HepG2 (cell line): ENCODE results near the gene FDPS. TPM values are rescaled to one million over a fixed set of nuclear protein-coding genes. Genes with fewer than 3 reads are reported as not detected.

Source experiments
- ATAC-seq: fragments of 200-7000 bp; cut with Tn5 transposase; 3 replicates; pipeline ENCODE4 v1.9.1; 2020; ENCODE audit warnings: mild to moderate bottlenecking, moderate library complexity
- BruUV-seq: library from RNA; stranded (reverse); fragments of 400-500 nt; replicated peaks from 2 replicates; lab custom pipeline; 2021; lab: Mats Ljungman, UMichigan
- CTCF ChIA-PET: fragments of 300-600 bp; formaldehyde crosslinking; extraction: SDS; loops from one replicate; lab custom pipeline; 2021; ENCODE audit warnings: low total read pairs, inconsistent platforms, low intra/inter-chr PET ratio; lab: Yijun Ruan, JAX
- POLR2A ChIA-PET: fragments of 350-600 bp; sonication (Branson Sonifier 250); formaldehyde crosslinking; loops from one replicate; lab custom pipeline; 2020; ENCODE audit warnings: antibody characterized with exemption, inconsistent platforms; lab: Yijun Ruan, JAX
- DNase-seq: peaks from one replicate; pipeline ENCODE4 v3.0.0-alpha.2; 2015; ENCODE audit warnings: low spot score
- FAIRE-seq: peaks from 3 replicates; lab custom pipeline; 2011; peaks lifted over from hg19 to GRCh38; lab: Jason Lieb, UNC
- H2AFZ ChIP-seq: one replicate; pipeline ENCODE4 v1.6.1; 2011; ENCODE audit warnings: low read length, inconsistent platforms
- H3K27ac ChIP-seq: fragments of 300-600 bp; 3 replicates; pipeline ENCODE4 v1.8.0; 2011; ENCODE audit warnings: mixed run types, mild to moderate bottlenecking, mixed read lengths, low read length, inconsistent platforms; ENCODE audit not compliant: insufficient read depth; ENCODE audit errors: extremely low read length
- H3K27me3 ChIP-seq, 2 experiments: fragments of 200-600 bp in 1 of 2; 2 replicates in 1 of 2; 3 replicates in 1 of 2; pipeline versions ENCODE4 v1.6.0 to v1.8.0; 2011; ENCODE audit warnings: low read length in 2 of 2, mild to moderate bottlenecking in 2 of 2, moderate library complexity in 2 of 2, inconsistent platforms in 1 of 2; ENCODE audit not compliant: insufficient read depth in 2 of 2, control insufficient read depth in 1 of 2
- H3K36me3 ChIP-seq, 2 experiments: fragments of 200-600 bp in 1 of 2; replicated peaks in 1 of 2; 2 replicates in 1 of 2; 3 replicates in 1 of 2; pipeline versions ENCODE4 v1.5.1 to v1.8.0; 2011; ENCODE audit warnings: low read length in 2 of 2, inconsistent platforms in 1 of 2; ENCODE audit not compliant: insufficient read depth in 2 of 2, control insufficient read depth in 1 of 2
- H3K4me1 ChIP-seq: 2 replicates; pipeline ENCODE4 v1.5.1; 2012; ENCODE audit warnings: low read length, inconsistent platforms; ENCODE audit not compliant: insufficient read depth
- H3K4me2 ChIP-seq: 2 replicates; pipeline ENCODE4 v1.6.0; 2011; ENCODE audit warnings: low read depth, low read length, inconsistent platforms
- H3K4me3 ChIP-seq, 3 experiments: fragments of 200-600 bp in 1 of 3; sonication (generic), shearing (Covaris generic) in 1 of 3; replicated peaks in 1 of 3; 2 replicates each; pipeline ENCODE4 v1.5.1; 2011 to 2016; ENCODE audit warnings: low read length in 3 of 3, inconsistent platforms in 2 of 3, low read depth in 2 of 3, mild to moderate bottlenecking in 2 of 3, control low read depth in 1 of 3, mixed read lengths in 1 of 3; ENCODE audit not compliant: insufficient read depth in 1 of 3
- H3K79me2 ChIP-seq: one replicate; pipeline ENCODE4 v1.6.1; 2011; ENCODE audit warnings: low read length, inconsistent platforms; ENCODE audit not compliant: insufficient read depth
- H3K9ac ChIP-seq: 2 replicates; pipeline ENCODE4 v1.6.0; 2011; ENCODE audit warnings: mild to moderate bottlenecking, low read depth, low read length, inconsistent platforms; ENCODE audit not compliant: insufficient read depth
- H3K9me3 ChIP-seq: 2 replicates; pipeline ENCODE4 v1.5.1; 2012; ENCODE audit warnings: mild to moderate bottlenecking, low read length
- H4K20me1 ChIP-seq: 2 replicates; pipeline ENCODE4 v1.6.0; 2011; ENCODE audit warnings: inconsistent platforms, mild to moderate bottlenecking, low read length, moderate library complexity; ENCODE audit not compliant: insufficient read depth
- AGO2 ChIP-seq: fragments of 200-400 bp; formaldehyde crosslinking; optimal IDR thresholded peaks from 2 replicates; pipeline ENCODE3; 2017; ENCODE audit warnings: mild to moderate bottlenecking, low read depth, low read length, moderate library complexity
- ARID3A ChIP-seq: IDR thresholded peaks from 2 replicates; pipeline ENCODE4 v1.6.1; 2012; ENCODE audit warnings: low read depth, low read length, improper control_type of control experiment
- KDM2A ChIP-seq: sonication (generic); formaldehyde crosslinking; IDR thresholded peaks from 2 replicates; pipeline ENCODE4 v1.4.0; 2020; ENCODE audit warnings: low read depth, missing genetic modification reagents, borderline replicate concordance
- MXI1 ChIP-seq: IDR thresholded peaks from 3 replicates; pipeline ENCODE4 v1.6.1; 2012; ENCODE audit warnings: low read depth, low read length, inconsistent platforms, borderline replicate concordance
- NR3C1 ChIP-seq: sonication (generic); formaldehyde crosslinking; IDR thresholded peaks from 2 replicates; pipeline ENCODE4 v1.4.0; 2020; ENCODE audit warnings: missing genetic modification reagents
- POGK ChIP-seq: sonication (generic); formaldehyde crosslinking; conservative IDR thresholded peaks from 2 replicates; pipeline ENCODE4 v1.8.0; 2022; ENCODE audit warnings: mild to moderate bottlenecking, moderate library complexity, missing genetic modification reagents
- SNAI1 ChIP-seq: sonication (generic); formaldehyde crosslinking; IDR thresholded peaks from 2 replicates; pipeline ENCODE4 v1.5.0; 2020; ENCODE audit warnings: mild to moderate bottlenecking, missing genetic modification reagents, borderline replicate concordance
- STAG1 ChIP-seq: sonication (generic); formaldehyde crosslinking; IDR thresholded peaks from 2 replicates; pipeline ENCODE4 v1.4.0; 2020; ENCODE audit warnings: missing genetic modification reagents
- TGIF2 ChIP-seq: IDR thresholded peaks from 2 replicates; pipeline ENCODE4 v1.6.1; 2016; ENCODE audit warnings: control low read depth, missing compliant biosample characterization
- ZFP36 ChIP-seq: fragments of 150-350 bp; IDR thresholded peaks from 2 replicates; pipeline ENCODE4 v1.6.1; 2018; ENCODE audit warnings: borderline replicate concordance, low read length, low read depth; ENCODE audit not compliant: partially characterized antibody
- ZFY ChIP-seq: sonication (generic); formaldehyde crosslinking; IDR thresholded peaks from 2 replicates; pipeline ENCODE4 v1.4.0; 2020; ENCODE audit warnings: missing genetic modification reagents
- ZNF142 ChIP-seq: sonication (generic); formaldehyde crosslinking; IDR thresholded peaks from 2 replicates; pipeline ENCODE4 v1.4.0; 2020; ENCODE audit warnings: missing genetic modification reagents
- ZNF431 ChIP-seq: sonication (generic); formaldehyde crosslinking; IDR thresholded peaks from 2 replicates; pipeline ENCODE4 v1.9.0; 2022; ENCODE audit warnings: missing genetic modification reagents, low read depth, mild to moderate bottlenecking, borderline replicate concordance
- WGBS: methylation state at CpG from one replicate; pipeline ENCODE4 v1.1.6; 2017; ENCODE audit warnings: low lambda C conversion rate; 5-methylcytosine and 5-hydroxymethylcytosine counted together
- in situ Hi-C: cut with HindIII; loops from 2 replicates; pipeline ENCODE4 v1.10.0; 2017; ENCODE audit warnings: low pct_unique_long_range_greater_than_20kb; ENCODE audit not compliant: extremely low pct_ligation_motif_present
- intact Hi-C: fragments of 100-400 bp; cut with micrococcal nuclease; formaldehyde crosslinking; loops from one replicate; pipeline ENCODE4 v1.10.0; 2022; ENCODE audit not compliant: unreplicated experiment
- polyA plus RNA-seq, 8 experiments: library from polyadenylated mRNA; depleted of rRNA in 3 of 8; stranded (reverse) in 7 of 8; unstranded in 1 of 8; fragments of >200 nt; fragmentation: Illumina TruSeq in 4 of 8; extraction: Trizol in 4 of 8; gene quantifications; 2 replicates each; pipeline versions ENCODE4 v1.2.1 to v1.2.3, GENCODE V29; 2011 to 2016; ENCODE audit warnings: low read depth in 4 of 8, missing spikeins in 1 of 8, mixed read lengths in 1 of 8; ENCODE audit not compliant: insufficient read depth in 1 of 8
- total RNA-seq, 5 experiments: library from RNA; depleted of rRNA; stranded (reverse); fragments of >200 nt; fragmentation: Illumina TruSeq; extraction: Trizol; gene quantifications; 2 replicates each; pipeline ENCODE4 v1.2.3, GENCODE V29; 2016; ENCODE audit warnings: low read depth in 1 of 5

The FDPS gene
- total and polyA plus RNA-seq, 2 of the 13 experiments (the other 11 are each of a cell fraction or from before 2014, with no cell fraction given): 264 to 519 TPM

- no peak for FAIRE-seq
- POLR2A ChIA-PET: interaction anchor here (0.7 to 1.4 kb wide), 5 partner anchors 22 to 45 kb away, joined by 3 to 6 read pairs (median 3); no protein-coding TSS in a partner anchor
- no TSS peak for BruUV-seq
- H2AFZ ChIP-seq: no peak overlapping the region
- peak; percentile 36 for ATAC-seq
- peaks cover 42% of the 10 kb centered on the region for H3K4me1 ChIP-seq
- H4K20me1 ChIP-seq: no peaks in the 10 kb centered on the region
- 2% methylated on average over 16 of the region's 29 CpGs for WGBS
- CTCF ChIA-PET: interaction anchor here (2.1 to 2.4 kb wide), 2 partner anchors 30 to 46 kb away, joined by 21 to 35 read pairs; partner anchors contain the start of gene FDPS
- H3K4me2 ChIP-seq: peak overlapping the region; percentile 95
- DNase-seq: peak; percentile 51
- peak overlapping the region; percentile 38 for H3K27ac ChIP-seq
- no peaks in the 10 kb centered on the region; a peak in 1 of 5 replicates for H3K27me3 ChIP-seq
- peak overlapping the region; percentile 87 to 97 (median 95) for H3K4me3 ChIP-seq
- peak overlapping the region; percentile 68 for H3K9ac ChIP-seq
- H3K9me3 ChIP-seq: no peaks in the 10 kb centered on the region
- intact Hi-C loops (loop anchor here (1.0 to 5.0 kb wide), 2 partner anchors 30 to 44 kb away; partner anchors contain the start of genes FDPS and RUSC1), in situ Hi-C loops (loop anchor here (5.0 kb wide), 1 partner anchor 39 kb away; no protein-coding TSS in a partner anchor)
- H3K36me3 ChIP-seq: no peaks in the 10 kb centered on the region; a peak in 1 of 5 replicates
- no peaks in the 10 kb centered on the region for H3K79me2 ChIP-seq
- TF ChIP-seq ZFY (CRISPR knock-in tag) (no peak), MXI1 (peak; percentile 38; the same call in 1 of the 3 replicates), ZNF431 (0 out of 2 replicates have a peak, but pooled peaks have one; percentile 33), STAG1 (peak; percentile 40), AGO2 (no peak), ZNF142 (CRISPR knock-in tag) (no peak), POGK (CRISPR knock-in tag) (0 out of 2 replicates have a peak, but pooled peaks have one; percentile 22), ARID3A (no peak), SNAI1 (CRISPR knock-in tag) (peak; percentile 70; the same call in 1 of the 2 replicates), KDM2A (CRISPR knock-in tag) (0 out of 2 replicates have a peak, but pooled peaks have one; percentile 27), NR3C1 (CRISPR knock-in tag) (no peak), ZFP36 (no peak), TGIF2 (peak; percentile 70)
Measured at GRCh38 chr1:155277902-155278688, 30.6 kb upstream of the FDPS start.
